Liver (tissue), 3 donors: ENCODE data around the gene SPACDR.

Experiments
- EGR1 ChIP-seq, 2 donors: IDR thresholded peaks; 2 replicates each; pipeline ENCODE4 v1.6.1; 2016 to 2018; ENCODE audit warnings: antibody characterized with exemption in 2 of 2, low read depth in 2 of 2
- RAD21 ChIP-seq, 2 donors: IDR thresholded peaks; 2 replicates each; pipeline ENCODE4 v1.6.1; 2016; ENCODE audit warnings: antibody characterized with exemption in 2 of 2, mild to moderate bottlenecking in 2 of 2
- YY1 ChIP-seq: IDR thresholded peaks from 2 replicates; pipeline ENCODE4 v1.6.1; 2016; ENCODE audit warnings: antibody characterized with exemption, mild to moderate bottlenecking
- TF ChIP-seq, protein P1 (sequence below): fragments of 150-350 bp; IDR thresholded peaks from 2 replicates; pipeline ENCODE4 v1.5.1; 2017; ENCODE audit warnings: improper control_type of control experiment, low read depth, low read length; ENCODE audit not compliant: missing input control
- TF ChIP-seq, protein P2 (sequence below): IDR thresholded peaks from 2 replicates; pipeline ENCODE4 v1.6.1; 2016; ENCODE audit warnings: antibody characterized with exemption
- TF ChIP-seq, protein P3 (sequence below): IDR thresholded peaks from 2 replicates; pipeline ENCODE4 v1.6.1; 2016; ENCODE audit warnings: antibody characterized with exemption
- donor health status: healthy.
- donor health status: healthy.

DNA sequence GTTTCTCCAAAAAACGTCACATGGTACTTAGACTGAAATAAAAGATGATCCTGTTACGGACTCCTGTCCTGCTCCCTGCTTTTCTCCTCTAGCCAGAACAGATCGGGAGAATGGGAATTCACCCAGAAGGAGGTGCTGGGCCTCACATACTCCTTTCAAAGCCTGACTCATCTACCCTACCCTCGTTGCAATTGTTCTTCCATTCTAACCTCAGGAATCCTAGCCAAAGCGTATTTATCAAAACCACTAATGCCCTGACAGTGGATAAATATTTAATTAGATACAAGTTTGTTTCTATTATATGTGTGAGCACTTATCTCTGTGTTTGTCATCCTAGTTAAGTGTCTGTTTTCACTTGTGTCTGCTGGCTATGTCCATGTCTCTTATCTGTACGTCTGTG lies 57.3 kb downstream of the SPACDR start:
- TF ChIP-seq, protein P1, sequence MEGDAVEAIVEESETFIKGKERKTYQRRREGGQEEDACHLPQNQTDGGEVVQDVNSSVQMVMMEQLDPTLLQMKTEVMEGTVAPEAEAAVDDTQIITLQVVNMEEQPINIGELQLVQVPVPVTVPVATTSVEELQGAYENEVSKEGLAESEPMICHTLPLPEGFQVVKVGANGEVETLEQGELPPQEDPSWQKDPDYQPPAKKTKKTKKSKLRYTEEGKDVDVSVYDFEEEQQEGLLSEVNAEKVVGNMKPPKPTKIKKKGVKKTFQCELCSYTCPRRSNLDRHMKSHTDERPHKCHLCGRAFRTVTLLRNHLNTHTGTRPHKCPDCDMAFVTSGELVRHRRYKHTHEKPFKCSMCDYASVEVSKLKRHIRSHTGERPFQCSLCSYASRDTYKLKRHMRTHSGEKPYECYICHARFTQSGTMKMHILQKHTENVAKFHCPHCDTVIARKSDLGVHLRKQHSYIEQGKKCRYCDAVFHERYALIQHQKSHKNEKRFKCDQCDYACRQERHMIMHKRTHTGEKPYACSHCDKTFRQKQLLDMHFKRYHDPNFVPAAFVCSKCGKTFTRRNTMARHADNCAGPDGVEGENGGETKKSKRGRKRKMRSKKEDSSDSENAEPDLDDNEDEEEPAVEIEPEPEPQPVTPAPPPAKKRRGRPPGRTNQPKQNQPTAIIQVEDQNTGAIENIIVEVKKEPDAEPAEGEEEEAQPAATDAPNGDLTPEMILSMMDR = no peak
- no peak for TF ChIP-seq YY1
- TF ChIP-seq EGR1 (IDR thresholded peaks at IDR 0.05; ENCODE audit: low read depth in 2 of 2) = no peak
- TF ChIP-seq RAD21 (IDR thresholded peaks at IDR 0.05) = no peak
- TF ChIP-seq, protein P2, sequence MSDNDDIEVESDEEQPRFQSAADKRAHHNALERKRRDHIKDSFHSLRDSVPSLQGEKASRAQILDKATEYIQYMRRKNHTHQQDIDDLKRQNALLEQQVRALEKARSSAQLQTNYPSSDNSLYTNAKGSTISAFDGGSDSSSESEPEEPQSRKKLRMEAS = no peak
- TF ChIP-seq, protein P3, sequence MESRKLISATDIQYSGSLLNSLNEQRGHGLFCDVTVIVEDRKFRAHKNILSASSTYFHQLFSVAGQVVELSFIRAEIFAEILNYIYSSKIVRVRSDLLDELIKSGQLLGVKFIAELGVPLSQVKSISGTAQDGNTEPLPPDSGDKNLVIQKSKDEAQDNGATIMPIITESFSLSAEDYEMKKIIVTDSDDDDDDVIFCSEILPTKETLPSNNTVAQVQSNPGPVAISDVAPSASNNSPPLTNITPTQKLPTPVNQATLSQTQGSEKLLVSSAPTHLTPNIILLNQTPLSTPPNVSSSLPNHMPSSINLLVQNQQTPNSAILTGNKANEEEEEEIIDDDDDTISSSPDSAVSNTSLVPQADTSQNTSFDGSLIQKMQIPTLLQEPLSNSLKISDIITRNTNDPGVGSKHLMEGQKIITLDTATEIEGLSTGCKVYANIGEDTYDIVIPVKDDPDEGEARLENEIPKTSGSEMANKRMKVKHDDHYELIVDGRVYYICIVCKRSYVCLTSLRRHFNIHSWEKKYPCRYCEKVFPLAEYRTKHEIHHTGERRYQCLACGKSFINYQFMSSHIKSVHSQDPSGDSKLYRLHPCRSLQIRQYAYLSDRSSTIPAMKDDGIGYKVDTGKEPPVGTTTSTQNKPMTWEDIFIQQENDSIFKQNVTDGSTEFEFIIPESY = no peak
